ENCODE results near the gene FEM1B.
A peak's percentile ranks its signal among the peaks of the same experiment; 100 is the strongest.

The FEM1B gene

GRCh38 chr15:68334661-68335124 lies 57.1 kb downstream of the FEM1B start:
- no peak overlapping the region for H3K4me3 ChIP-seq (ENCODE audit: control insufficient read depth, low read depth, low read length)
- TF ChIP-seq CTCF (conservative IDR thresholded peaks at IDR 0.05; ENCODE audit: control insufficient read depth, insufficient read depth, low read depth, low read length): no peak
- DNase-seq (ENCODE audit: low read depth): peak; percentile 43

- H3K4me3 ChIP-seq (ENCODE audit: control insufficient read depth, low read depth, low read length): no peak overlapping the region
- no peak for TF ChIP-seq CTCF (conservative IDR thresholded peaks at IDR 0.05; ENCODE audit: control insufficient read depth, insufficient read depth, low read depth, low read length)
- no peak for DNase-seq (ENCODE audit: low read depth)
Observed at GRCh38 chr15:68335251-68335650, 57.7 kb downstream of the FEM1B start.

GRCh38 chr15:68335655-68336054 lies 58.1 kb downstream of the FEM1B start:
- no peak for TF ChIP-seq CTCF (conservative IDR thresholded peaks at IDR 0.05; ENCODE audit: control insufficient read depth, insufficient read depth, low read depth, low read length)
- H3K4me3 ChIP-seq (ENCODE audit: control insufficient read depth, low read depth, low read length): no peak overlapping the region
- no peak for DNase-seq (ENCODE audit: low read depth)

GRCh38 chr15:68336516-68336915 lies 59.0 kb downstream of the FEM1B start:
- no peak for DNase-seq (ENCODE audit: low read depth)
- no peak for TF ChIP-seq CTCF (conservative IDR thresholded peaks at IDR 0.05; ENCODE audit: control insufficient read depth, insufficient read depth, low read depth, low read length)
- H3K4me3 ChIP-seq (ENCODE audit: control insufficient read depth, low read depth, low read length): no peak overlapping the region

GRCh38 chr15:68337826-68338225 lies 60.3 kb downstream of the FEM1B start:
- DNase-seq (ENCODE audit: low read depth): no peak
- H3K4me3 ChIP-seq (ENCODE audit: control insufficient read depth, low read depth, low read length): no peak overlapping the region
- no peak for TF ChIP-seq CTCF (conservative IDR thresholded peaks at IDR 0.05; ENCODE audit: control insufficient read depth, insufficient read depth, low read depth, low read length)

- no peak overlapping the region for H3K4me3 ChIP-seq (ENCODE audit: control insufficient read depth, low read depth, low read length)
- TF ChIP-seq CTCF (conservative IDR thresholded peaks at IDR 0.05; ENCODE audit: control insufficient read depth, insufficient read depth, low read depth, low read length): no peak
Observed at GRCh38 chr15:68339481-68339880, 61.9 kb downstream of the FEM1B start.

More at GRCh38 chr15:68339481-68339880, 61.9 kb downstream of the FEM1B start:
- no peak for DNase-seq (ENCODE audit: low read depth)

Measured in fibroblast of mammary gland (primary cell).